SK-N-SH treated with all-trans-retinoic acid at 6 μM for 48 hours (cell line): Measurements from ENCODE around the gene LRP5.
"Not testable (repeated sequence)": the region's sequence is repeated elsewhere in the genome, so short reads cannot be mapped to it uniquely, and the experiment has no call there.

Experiments used
- RARB ChIP-seq: fragments of 250-450 bp; sonication (Bioruptor Pico); IDR thresholded peaks from 2 replicates; pipeline ENCODE4 v1.8.0; 2021; ENCODE audit warnings: mild to moderate bottlenecking, moderate library complexity
- TOX ChIP-seq: fragments of 250-450 bp; sonication (Bioruptor Pico); IDR thresholded peaks from 2 replicates; pipeline ENCODE4 v1.8.0; 2021; ENCODE audit warnings: mild to moderate bottlenecking, moderate library complexity, borderline replicate concordance
- ZNF565 ChIP-seq: fragments of 450-650 bp; formaldehyde crosslinking; conservative IDR thresholded peaks from 2 replicates; pipeline ENCODE4 v1.5.0; 2020; ENCODE audit warnings: low read depth, mild to moderate bottlenecking, moderate library complexity
- TF ChIP-seq, protein P1 (sequence below): fragments of 250-450 bp; sonication (Bioruptor Pico); IDR thresholded peaks from 2 replicates; pipeline ENCODE4 v1.5.0; 2020; ENCODE audit warnings: mild to moderate bottlenecking, moderate library complexity

DNA sequence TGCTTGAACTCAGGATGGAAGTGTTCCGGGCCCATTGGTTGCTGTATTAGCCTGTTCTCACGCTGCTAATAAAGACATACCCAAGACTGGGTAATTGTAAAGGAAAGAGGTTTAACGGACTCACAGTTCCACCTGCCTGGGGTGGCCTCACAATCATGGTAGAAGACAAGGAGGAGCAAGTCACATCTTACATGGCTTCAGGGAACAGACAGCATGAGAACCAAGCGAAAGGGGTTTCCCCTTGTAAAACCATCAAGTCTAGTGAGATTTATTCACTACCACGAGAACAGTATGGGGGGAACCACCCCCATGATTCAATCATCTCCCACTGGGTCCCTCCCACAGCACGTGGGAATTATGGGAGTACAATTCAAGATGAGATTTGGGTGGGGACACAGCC lies 135.5 kb downstream of the LRP5 start:
- TF ChIP-seq RARB; ZNF565 (CRISPR knock-in tag); TOX: not testable (repeated sequence)
- TF ChIP-seq, protein P1, sequence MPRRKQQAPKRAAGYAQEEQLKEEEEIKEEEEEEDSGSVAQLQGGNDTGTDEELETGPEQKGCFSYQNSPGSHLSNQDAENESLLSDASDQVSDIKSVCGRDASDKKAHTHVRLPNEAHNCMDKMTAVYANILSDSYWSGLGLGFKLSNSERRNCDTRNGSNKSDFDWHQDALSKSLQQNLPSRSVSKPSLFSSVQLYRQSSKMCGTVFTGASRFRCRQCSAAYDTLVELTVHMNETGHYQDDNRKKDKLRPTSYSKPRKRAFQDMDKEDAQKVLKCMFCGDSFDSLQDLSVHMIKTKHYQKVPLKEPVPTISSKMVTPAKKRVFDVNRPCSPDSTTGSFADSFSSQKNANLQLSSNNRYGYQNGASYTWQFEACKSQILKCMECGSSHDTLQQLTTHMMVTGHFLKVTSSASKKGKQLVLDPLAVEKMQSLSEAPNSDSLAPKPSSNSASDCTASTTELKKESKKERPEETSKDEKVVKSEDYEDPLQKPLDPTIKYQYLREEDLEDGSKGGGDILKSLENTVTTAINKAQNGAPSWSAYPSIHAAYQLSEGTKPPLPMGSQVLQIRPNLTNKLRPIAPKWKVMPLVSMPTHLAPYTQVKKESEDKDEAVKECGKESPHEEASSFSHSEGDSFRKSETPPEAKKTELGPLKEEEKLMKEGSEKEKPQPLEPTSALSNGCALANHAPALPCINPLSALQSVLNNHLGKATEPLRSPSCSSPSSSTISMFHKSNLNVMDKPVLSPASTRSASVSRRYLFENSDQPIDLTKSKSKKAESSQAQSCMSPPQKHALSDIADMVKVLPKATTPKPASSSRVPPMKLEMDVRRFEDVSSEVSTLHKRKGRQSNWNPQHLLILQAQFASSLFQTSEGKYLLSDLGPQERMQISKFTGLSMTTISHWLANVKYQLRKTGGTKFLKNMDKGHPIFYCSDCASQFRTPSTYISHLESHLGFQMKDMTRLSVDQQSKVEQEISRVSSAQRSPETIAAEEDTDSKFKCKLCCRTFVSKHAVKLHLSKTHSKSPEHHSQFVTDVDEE (CRISPR knock-in tag), result not testable (repeated sequence)
